H4 (cell line): ENCODE results near the gene SIX3. TPM values are rescaled to one million over a fixed set of nuclear protein-coding genes. Genes with fewer than 3 reads are reported as not detected.

ENCODE experiments used
- DNase-seq: peaks from one replicate; pipeline ENCODE4 v3.0.0-alpha.2; 2015; ENCODE audit warnings: low spot score
- total RNA-seq: library from RNA; depleted of rRNA; stranded (reverse); fragments of >200 nt; shearing (Covaris generic); gene quantifications from 2 replicates; pipeline ENCODE4 v1.2.3, GENCODE V29; 2014; rRNA removed

Gene SIX3
- total RNA-seq, result not detected in 2 replicates

DNA sequence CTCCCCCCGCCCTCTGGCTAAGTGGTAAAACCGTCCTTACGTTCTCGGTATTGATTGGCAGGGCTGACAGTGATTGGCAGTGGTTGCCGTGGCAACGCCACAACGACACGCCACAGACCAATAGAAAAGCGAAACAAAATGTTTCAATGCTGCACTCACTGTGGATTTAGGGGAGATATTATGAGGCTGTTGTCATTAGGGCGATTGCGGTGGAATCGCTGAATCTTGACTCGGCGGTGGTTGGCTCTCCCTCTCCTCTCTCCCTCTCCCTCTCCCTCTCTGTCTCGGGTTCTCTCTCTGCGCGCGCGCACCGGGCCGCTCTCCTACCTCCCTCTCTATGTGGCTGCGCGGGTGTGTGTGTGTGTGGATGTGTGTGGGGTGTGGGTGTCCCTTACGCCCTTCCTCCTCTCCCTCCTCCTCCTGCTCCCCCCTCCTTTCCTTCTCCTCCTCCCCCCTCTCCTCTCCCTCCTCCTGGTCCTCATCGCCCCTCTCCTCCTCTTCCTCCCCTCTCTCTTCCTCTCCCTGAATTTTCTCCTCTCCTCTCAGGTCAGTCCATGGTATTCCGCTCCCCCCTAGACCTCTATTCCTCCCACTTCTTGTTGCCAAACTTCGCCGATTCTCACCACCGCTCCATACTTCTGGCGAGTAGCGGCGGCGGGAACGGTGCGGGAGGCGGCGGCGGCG is at the start of gene SIX3:
SIX3 (plus strand) TSS at position 152 of the 684 bp plus-strand sequence; CDS start at position 555, 403 bp downstream.
- DNase-seq, result no peak

DNA sequence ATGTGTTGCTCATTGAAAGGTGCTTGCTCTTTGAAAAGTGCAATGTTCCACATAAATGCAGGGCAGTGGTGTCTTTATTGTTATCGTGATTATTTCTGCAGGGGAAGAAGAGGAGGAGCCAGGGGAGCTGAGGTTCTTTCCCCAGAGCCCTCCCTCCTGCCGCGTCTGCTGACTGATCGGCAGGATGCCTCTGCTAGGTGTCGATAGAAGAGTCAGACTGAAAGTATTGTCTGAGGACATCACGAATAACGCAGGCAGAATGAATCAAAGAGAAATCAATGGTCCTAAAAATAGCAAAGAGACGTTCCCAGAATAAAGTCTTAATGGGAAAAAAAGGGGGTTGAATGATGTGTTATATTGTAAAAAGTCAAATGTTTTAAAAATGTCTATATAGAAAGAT is 47.4 kb upstream of the SIX3 start:
- no peak for DNase-seq

DNA sequence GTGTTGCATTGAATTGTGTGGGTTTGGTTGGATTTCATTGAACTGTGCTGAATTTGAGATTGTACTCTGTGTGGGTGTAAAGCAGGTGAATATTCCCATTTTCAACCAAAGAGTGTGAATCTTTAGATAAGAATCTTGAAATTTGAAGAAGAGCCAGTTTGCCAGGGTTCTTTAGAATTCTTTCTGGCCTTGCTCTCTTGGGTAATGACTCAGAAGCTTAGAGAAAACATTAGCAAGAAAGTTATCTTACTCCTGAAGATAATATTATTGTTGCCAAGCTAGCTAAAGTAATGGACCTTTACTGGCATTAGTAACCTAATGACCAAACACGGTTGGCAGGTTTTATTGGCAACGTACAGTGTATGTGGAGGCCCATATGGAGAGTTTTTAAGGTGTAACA is 46.4 kb upstream of the SIX3 start:
- DNase-seq, result no peak

DNA sequence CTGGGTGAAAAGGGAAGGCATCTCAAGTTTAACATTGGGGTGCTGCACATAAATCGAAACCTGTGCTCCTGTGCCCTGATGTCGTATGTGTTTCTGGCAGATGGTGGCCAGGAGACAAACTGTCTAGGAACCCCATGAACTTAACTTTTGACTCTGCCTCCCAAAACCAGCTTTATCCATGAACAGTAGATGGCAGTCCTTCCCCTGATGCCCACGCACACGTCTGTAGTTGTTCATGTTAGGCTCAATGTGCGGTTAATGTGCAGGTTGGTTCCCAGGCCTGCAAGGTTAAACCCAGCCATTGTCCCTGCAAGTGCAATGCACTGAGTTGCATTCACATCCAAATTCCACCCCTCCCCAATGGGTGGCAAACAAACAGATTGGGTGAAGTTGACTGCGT is 44.1 kb upstream of the SIX3 start:
- no peak for DNase-seq

DNA sequence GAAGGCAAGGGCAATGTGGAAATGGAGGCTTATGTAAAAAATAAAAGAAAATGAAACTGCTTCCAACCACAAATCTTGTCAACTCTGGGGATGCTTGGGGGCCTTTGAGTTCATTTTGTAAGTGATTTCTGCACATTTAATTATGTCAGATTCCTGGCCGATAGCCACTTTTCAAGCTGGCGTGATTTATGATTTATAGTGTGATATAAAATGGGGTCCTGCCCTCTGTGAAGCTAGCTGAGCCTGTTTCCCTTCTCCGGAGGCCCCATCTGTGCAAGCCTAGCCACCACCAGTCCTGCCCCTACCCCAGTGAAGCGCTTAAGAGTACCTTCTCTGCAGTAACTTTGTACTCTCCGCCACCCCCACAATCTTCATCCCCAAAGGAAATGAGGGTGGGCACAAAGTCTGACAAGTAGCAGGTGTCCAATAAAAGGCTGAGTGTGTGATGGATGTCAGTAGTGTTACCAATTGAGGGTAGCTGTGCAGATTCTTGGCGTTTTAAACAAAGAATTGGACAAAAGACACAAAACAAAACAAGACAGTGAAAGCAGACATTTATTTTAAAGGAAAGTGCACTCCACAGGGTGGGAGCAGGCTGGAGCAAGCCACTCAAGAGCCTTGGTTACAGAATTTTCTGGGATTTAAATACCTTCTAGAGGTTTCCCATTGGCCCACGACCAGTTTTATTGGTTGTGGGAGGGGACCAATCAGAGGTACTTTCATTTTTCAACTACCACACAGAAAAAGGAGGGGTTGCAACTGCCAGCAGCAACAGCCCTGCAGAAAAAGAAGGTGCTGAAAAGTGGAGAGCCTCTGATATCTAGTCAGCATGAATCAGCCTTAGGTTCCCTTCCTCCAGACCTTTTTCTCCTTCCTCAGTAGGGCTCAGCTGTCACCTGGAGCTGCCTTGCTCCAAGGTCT is 39.0 kb upstream of the SIX3 start:
- DNase-seq, result no peak

DNA sequence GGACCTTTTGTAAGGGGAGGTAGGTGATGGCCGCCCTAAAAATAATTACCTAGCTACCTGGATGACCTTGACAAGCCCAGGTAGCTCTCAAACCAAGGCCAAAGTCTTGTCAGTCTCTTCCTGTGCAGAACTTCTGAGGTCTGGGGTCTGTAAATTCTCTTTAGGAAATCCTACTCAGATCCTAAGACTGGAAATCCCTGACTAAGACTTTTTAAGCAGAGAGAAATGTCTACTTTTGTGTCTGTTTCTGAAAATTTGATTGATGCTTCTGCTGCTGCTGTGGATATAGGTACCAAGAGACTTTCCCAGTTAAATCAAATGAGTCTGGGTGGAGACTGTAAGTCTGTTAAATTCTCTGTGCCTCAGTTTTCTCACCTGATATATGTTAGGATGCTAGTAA is 36.9 kb upstream of the SIX3 start:
- no peak for DNase-seq

DNA sequence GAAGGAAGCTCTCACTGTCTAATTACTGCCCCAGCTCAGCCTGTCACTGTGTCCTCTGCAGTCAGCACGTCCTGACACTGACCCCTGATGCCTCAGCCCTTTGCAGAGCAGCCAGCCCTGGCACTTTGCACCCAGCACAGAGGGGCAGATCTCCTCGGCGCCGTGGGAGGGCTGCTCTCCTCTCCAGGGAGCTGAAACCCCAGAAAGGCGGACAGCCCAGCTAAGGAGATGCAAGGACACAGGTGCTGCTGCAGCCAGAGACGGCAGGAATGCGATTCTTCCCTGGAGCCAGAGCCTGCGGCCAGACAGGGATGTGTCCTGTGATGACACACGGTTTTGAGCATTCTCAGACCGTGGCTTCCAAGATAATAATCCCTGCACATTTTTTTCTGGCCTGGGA is 34.5 kb upstream of the SIX3 start:
- DNase-seq, result no peak

DNA sequence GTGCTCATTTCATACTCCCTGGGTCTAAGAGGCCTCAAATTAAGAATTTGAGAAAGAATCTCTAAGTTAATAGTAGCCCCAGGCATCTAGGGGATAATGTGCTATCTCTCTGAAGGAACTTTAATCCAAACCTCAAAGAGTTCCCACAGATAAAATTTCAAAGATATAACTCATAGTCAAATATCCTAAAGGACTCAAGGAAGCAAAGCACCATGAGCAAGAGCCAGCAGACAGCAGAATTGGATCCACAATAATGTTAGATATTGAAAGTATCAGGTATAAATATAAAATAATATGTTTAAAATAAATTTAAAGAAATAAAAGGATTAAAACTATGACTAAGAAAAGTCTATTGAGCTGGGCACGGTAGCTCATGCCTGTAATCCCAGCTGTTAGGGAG is 31.7 kb upstream of the SIX3 start:
- DNase-seq, result no peak

DNA sequence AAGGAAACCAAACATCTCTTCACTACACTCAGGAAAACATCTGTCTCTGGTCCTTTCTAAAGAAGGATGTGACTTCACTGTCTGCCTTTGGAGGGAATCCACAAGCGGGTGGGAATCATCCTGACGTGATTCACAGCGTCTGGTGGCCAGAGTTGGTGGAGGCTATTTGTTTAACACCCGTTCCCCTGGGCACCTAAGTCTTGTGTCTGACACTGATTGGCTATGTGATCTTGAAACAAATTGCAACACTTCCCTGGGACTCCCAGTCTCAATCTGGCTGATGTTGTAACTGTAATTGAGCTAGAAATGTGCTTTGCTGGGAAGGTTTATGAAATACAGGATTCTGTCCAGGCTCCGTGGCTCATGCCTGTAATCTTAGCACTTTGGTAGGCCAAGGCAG is 28.8 kb upstream of the SIX3 start:
- DNase-seq, result peak; percentile 30

DNA sequence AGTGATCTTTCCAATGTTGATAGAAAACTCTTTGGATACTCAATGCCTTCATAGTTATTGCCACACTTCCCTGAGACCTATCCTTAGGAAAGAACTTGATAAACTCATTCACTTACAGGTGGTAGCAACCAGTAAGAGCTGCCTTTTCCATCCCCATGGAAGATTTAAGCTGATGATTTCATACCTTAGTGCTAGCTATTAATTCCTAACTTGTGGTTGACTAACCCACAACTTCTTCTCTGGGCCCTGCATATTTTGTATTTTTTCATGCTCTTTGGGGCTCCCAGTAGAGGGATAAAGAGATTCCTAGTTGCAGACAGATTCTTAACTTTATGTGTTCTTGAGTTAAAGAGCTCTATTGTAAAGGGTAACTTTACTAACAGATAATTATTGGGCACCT is 25.2 kb upstream of the SIX3 start:
- DNase-seq, result no peak

DNA sequence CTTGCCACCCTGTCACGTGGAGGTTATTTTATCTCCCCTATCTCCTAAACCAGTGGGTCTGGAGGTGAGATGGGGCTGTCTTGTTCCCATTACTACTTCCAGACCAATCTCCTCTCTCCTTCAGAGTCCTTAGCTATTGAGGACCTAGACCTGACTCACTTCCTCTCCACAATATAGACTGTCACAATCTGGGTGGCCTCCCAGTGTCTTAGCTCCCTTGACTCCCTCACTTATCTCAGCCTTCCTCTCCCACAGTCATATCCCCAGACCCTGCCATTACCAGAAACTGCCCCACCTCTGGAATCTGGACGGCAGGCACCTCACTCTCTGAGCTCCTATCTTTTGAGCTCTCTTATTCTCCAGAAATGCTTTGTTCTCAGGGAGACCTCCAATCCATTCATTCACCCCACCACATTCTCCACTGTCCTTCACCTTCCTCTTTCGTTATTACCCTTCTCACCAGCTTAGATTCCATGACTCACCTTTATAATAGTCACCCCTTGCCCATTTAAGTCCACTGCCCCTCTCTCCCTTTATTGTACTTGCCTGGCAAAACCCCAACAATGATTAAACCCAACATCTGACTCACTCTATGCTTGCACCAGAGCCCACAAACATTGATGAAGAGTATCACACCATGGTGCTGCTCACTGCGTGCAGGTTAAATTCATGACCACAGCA is 23.3 kb upstream of the SIX3 start:
- peak; percentile 33 for DNase-seq

DNA sequence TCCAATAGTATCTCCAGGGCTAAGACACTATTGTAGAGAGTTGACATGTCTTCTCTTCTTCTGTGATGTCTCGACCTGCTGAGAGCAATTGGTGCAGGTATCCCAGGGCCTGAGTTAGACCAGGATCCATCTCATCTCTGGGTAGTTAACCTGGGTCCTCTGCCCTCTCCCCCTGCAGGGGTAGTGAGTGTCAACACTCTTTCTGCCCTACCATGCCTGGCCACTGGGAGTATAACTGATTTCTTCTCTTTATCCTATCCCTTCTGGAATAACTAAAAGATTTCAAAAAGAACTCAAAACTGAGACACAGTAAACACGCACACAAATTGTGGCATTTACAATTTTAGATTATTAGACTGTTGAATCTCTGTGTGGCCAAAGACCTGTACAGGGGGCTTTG is 20.8 kb upstream of the SIX3 start:
- no peak for DNase-seq

DNA sequence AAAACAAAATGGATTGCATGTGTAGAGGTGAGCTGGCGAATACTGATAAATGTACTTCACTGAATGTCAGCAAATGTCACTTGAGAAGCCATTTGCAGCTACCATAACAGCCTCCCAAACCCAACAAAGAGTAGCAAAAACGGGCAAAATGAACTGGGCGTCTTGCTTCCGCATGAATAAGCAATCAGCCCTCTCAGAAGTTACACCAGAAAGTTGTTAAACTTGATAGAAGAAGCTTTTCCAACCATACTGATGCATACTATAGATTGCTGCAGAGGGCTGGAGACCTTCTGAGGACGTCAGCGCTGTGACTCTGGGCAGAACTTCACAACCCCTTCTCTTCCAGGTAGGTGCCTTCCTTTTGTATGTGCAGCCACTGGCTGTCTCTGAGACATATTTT is 18.7 kb upstream of the SIX3 start:
- DNase-seq, result no peak

DNA sequence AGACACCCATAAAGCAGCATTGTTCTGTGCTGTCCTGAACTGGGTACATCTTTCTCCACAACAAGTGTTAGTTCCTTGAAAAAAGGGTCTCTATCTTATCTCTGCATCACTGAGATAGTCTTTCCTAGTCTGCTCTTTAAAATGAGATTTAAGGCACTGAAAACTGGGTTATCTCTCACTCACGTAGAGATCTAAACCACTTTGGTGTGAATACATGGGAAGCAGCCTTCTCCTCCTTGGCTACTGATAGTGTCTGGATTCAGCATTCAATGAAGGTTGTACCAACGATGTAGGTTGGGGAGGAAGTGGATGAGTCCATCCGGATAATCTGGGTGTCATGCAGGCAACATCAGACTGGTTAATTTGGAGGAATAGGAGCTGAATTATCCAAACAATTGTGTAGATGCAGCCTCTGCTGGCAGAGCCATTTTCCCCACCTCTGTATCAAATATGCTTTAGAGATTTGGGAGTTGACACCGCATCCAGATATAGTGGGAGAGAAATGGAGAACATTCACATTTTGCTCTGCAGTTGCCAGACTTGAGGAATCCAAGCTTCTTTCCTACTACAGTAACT is 15.9 kb upstream of the SIX3 start:
- no peak for DNase-seq

DNA sequence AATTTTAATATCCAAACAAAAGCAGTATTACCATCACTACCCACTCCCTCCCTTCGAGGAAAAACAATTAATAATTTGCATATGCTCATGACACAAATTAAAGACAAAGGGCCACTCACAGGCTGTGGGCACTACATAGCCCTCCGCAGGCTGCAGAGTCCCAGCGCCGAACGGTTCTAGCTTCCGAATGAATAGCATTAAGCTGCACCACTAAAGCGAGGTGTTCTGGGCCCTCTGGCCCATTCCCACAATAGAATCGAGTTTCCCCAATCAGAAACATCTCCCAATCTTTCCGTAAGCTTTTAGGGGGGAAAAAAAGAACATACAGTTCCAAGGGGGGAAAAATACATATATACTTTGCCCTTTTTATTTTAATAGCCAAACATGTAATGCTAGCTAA is 14.5 kb upstream of the SIX3 start:
- no peak for DNase-seq

DNA sequence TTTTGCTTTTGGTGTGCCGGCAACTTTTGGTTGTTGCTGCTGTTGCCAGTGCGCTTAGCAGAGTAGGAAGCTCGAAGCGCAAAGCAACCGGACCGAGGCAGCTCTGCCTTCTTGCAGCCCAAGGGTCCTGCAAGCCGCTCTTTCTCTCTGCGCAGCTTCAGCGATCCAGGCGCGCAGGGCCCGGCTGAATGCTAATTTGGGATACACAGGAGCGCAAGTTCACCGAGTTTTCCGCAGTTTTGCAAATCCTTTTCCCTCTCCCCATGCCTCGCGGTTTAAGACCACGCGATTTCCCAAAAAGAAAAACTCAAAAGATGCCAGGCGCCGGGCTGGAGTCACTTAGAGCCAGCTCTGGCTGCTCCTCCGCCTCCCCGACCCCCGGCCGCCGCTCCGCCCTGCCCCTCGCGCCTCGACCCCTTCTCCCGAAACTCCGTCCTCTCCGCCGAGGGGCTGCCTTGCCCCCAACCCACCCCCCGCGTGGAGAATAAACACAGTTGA is 13.5 kb upstream of the SIX3 start:
- no peak for DNase-seq

DNA sequence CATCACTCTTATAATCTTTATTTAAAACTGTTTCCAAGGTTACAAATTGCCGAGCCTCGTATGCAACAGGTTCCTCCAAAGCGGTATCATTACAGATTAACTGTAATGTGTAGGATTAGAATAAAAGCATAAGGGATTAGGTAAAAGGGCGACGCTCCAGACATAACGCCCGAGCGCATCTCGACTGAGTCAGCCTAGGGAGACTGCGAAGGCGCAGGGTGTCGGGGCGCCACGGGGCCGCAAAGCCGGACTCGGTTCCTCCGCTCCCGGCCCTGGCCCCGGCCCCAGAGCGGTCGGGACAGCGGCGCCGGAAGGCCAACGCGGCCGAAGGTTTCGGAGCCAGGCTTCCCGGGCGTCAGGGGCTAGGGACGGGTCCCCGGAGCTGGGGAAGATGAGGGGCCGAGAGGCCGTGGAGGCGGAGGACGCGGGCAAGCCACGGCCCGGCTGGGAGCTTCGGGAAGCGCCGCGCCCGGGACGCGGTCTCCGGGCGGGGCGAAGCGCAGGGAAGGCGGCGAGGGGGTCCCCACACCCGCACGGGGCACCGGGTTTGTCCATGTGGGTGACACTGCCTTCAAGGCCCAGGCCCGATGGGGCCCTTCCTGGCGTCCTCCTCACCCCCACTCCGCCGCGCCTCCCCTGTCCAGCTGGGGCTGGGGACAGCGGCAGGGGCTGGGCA is 12.9 kb upstream of the SIX3 start:
- DNase-seq, result no peak

DNA sequence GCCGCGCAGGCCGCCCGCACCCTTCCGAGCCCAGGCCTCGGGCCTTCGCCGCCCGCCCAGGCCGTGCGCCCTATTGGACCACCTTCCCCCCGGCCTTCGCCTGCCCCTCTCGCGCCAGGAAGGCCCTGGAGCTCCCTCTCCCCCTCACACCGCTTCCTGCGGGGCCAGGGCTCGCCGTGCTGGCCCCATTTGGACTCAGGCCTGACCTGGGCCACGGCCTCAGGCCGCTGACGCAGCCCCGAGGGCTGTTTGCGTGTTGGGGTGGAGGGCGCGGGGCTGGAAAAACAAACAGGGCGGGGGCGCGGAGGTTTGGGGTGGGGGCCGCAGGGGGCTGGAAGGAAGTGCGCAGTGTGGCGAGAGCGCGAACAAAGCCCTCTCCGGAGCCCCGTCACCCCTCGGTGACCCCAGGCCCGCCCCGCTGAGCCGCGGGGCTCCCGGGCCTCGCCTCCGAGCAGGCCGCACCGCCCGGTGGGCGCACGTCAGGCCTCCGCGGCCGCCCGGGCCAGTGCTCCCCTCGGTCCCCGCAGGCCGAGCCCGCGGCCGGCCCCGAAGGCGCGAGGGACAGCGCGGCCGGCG is 12.3 kb upstream of the SIX3 start:
- DNase-seq, result no peak

DNA sequence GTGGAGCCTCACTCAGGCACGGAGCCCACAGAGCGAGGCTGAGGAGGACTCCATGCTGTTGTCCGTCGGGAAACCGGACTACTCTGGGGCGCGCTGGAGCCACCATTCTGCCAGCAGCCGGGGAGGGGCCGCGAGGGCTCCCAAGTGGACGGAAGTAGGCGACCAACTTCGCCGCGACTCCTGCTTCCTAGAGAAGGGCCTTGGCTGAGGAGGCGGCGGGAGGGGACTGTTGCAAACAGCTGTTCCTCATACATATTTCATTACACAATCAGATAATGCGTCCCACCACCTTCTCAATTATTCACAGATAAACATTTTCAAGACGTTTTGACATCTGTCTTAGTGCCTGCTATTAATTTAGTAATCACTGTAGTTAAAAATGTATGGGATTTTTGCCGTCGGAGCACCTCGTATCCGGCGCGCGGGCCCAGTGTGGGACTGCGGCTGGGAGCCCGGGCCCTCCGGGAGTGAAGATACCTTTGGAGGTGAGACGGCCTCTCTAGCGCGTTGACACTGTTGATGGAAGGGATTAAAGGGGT is 11.7 kb upstream of the SIX3 start:
- no peak for DNase-seq

DNA sequence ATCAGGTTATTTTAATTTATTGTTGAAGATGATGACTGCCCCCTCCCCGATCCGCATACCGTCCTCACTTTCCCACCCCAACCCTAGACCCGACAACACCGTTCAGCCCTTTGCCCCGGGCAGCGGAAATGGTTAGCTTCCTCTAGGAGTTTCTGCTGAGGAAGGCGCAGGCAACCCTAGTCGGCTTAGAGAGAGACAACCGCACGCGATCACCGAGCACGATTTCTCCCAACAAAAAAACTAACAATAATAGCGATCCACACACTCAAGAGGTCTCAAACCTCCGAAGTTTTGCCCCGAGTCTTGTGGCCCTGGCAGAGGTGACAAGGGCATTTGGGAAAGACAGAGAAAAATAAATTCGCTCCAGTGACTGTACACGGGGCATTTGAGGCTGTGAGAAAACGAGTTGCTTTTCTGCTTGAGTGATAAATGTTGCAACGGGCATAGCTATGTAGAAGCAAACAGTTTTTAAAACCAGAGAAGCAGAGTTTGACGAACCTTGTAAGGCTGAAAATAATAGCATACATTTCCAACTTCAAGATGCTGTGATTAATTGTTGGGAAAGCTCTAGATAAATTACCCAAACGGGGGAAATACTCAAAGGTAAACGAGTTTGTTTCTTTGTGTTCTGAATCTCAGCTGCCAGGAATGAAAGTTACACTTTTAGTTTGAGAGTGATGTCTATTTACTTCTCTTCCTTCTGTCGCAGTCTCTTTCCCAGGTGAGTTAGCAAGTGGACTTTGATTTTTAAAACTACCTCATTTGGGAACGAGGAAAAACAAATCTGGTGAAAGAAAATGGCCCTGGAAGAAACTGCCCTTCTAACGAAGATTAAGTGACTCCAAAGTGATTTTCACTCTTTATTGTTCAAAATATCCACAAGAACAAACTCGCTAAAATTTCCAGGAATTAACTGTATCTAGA is 11.0 kb upstream of the SIX3 start:
- no peak for DNase-seq
